HG02973 (cell line): Measurements from ENCODE around the gene B4GALT2.

Source experiments
- ATAC-seq: cut with Tn5 transposase; IDR thresholded peaks from one replicate; pipeline ENCODE4 v1.9.1; 2021; ENCODE audit warnings: moderate library complexity; ENCODE audit not compliant: unreplicated experiment

The B4GALT2 gene

GRCh38 chr1:43983253-43983899 is 4.4 kb downstream of the B4GALT2 start:
- ATAC-seq, result no peak

DNA sequence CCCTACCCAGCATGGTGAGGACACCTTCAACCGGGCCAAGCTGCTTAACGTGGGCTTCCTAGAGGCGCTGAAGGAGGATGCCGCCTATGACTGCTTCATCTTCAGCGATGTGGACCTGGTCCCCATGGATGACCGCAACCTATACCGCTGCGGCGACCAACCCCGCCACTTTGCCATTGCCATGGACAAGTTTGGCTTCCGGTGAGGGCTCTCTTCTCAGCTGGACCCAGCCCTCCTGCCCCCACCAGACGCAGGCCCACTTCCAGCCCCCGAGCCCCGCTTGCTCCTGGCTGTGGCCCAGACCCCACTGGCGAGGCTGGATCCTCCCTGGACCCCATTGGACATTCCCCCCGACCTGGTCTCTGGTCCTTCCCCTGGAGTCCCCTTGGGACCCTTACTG is 5.8 kb downstream of the B4GALT2 start:
- no peak for ATAC-seq

- ATAC-seq, result no peak
Measured at GRCh38 chr1:43985984-43986595, 7.1 kb downstream of the B4GALT2 start.

GRCh38 chr1:43986712-43987111 is 7.7 kb downstream of the B4GALT2 start:
- no peak for ATAC-seq

GRCh38 chr1:43987159-43987902 is 8.3 kb downstream of the B4GALT2 start:
- no peak for ATAC-seq

DNA sequence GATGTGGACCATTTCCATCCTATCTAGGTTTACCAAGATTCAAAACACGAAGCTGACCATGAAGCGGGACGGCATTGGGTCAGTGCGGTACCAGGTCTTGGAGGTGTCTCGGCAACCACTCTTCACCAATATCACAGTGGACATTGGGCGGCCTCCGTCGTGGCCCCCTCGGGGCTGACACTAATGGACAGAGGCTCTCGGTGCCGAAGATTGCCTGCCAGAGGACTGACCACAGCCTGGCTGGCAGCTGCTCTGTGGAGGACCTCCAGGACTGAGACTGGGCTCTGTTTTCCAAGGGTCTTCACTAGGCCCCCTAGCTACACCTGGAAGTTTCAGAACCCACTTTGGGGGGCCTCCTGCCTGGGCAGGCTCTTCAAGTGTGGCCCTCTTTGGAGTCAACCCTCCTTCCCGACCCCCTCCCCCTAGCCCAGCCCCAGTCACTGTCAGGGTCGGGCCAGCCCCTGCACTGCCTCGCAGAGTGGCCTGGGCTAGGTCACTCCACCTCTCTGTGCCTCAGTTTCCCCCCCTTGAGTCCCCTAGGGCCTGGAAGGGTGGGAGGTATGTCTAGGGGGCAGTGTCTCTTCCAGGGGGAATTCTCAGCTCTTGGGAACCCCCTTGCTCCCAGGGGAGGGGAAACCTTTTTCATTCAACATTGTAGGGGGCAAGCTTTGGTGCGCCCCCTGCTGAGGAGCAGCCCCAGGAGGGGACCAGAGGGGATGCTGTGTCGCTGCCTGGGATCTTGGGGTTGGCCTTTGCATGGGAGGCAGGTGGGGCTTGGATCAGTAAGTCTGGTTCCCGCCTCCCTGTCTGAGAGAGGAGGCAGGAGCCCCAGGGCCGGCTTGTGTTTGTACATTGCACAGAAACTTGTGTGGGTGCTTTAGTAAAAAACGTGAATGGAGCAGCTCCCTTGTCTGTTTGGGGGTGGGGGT is 11.5 kb downstream of the B4GALT2 start:
- no peak for ATAC-seq

DNA sequence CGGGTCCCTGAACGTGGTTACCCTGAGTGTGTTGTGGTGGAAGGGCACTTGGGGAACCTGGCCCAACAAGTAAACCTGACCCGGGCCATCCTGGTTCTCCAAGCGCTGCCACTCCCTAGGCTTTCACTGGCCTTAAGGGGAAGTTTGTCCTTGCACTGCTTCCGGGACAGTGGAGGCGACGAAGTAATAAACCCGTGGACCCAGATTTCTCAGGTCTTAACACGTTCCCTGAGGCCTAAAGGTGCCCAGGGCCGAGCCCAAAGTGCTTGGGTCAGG is 12.1 kb downstream of the B4GALT2 start:
- no peak for ATAC-seq

DNA sequence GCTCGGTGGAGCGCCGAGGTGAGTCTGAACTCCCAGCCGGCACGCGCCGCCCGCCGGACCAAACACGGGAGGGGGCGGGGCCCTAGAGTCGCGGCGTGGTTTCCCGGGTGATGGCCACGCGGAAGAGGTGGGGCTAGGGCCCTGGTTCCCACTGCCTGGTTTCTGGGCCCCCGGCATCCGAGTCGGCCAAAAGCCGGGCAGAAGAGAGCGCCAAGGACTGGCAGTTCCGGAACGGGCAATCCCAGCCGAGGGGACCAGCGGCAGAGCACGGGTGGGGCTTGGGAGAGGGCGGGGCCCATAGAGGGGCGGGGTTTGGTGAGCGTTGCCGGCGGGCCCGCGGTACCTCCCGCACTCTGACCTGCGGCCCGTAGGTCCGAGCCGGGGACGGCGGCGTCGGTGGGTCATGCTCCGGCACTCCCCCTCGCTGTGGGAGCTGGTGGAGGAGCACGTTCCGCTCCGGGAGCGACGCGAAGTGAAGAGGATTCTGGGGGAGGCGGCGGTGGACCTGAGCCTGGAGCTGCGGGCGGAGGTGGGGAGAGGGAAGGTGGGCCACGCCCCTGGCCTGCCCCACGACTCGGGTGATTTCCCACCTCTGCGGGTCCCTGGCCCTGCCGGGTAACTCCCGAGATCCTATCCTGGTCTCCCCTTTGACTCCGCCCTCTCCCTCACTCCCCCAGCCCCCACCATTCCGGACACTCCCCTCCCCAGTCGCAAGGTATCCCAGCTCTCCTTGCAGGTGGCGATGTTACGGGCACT is 12.6 kb downstream of the B4GALT2 start, which contains the start of gene CCDC24:
Gene CCDC24 (plus strand): TSS at position 124 of the 756 bp plus-strand sequence. CDS start 280 bp downstream, at position 404.
- peak; percentile 66 for ATAC-seq

- ATAC-seq, result no peak
Measured at GRCh38 chr1:43992232-43992995, 13.4 kb downstream of the B4GALT2 start.

DNA sequence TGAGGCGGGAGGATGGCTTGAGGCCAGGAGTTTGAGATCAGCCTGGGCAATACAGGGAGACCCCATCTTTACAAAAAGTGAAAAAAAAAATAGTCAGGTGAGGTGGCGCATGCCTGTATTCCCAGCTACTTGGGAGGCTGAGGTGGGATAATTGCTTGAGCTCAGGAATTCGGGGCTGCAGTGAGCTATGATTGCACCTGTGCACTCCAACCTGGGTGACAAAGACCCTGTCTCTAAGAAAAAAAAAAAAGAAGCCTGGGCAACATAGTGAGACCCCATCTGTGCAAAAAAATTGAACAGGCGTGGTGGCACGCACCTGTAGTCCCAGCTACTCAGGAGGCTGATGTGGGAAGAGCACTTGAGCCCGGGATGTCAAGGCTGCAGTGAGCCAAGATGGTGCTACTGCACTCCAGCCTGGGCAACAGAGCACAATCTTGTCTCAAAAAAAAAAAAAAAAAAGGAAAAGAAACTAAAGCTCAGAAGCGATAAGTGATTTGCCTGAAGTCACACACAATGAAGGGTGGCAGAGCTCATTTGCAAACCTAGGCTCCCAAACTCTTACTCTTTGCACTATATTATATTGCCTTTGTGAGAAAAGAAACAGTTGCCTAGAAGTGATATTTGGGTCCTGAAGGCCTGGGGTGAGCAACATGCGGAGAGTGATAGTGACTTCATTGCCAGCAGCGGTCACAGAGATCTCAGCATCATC is 14.3 kb downstream of the B4GALT2 start:
- ATAC-seq, result no peak

DNA sequence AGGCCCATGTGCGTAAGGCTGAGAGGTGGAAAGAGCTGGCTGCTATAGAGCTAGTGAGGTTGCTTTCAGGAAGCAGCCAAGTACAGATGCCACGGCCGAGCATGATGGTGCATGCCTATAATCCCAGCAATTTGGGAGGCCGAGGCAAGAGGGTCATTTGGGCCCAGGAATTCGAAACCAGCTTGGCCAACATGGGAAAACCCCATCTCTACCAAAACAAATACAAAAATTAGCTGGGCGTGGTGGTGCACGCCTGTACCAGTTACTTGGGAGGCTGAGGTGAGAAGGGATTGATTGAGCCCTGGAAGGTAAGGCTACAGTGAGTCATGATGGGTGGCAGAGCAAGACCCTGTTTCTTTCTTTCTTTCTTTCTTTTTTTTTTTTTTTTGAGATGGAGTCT is 15.1 kb downstream of the B4GALT2 start:
- ATAC-seq, result no peak

DNA sequence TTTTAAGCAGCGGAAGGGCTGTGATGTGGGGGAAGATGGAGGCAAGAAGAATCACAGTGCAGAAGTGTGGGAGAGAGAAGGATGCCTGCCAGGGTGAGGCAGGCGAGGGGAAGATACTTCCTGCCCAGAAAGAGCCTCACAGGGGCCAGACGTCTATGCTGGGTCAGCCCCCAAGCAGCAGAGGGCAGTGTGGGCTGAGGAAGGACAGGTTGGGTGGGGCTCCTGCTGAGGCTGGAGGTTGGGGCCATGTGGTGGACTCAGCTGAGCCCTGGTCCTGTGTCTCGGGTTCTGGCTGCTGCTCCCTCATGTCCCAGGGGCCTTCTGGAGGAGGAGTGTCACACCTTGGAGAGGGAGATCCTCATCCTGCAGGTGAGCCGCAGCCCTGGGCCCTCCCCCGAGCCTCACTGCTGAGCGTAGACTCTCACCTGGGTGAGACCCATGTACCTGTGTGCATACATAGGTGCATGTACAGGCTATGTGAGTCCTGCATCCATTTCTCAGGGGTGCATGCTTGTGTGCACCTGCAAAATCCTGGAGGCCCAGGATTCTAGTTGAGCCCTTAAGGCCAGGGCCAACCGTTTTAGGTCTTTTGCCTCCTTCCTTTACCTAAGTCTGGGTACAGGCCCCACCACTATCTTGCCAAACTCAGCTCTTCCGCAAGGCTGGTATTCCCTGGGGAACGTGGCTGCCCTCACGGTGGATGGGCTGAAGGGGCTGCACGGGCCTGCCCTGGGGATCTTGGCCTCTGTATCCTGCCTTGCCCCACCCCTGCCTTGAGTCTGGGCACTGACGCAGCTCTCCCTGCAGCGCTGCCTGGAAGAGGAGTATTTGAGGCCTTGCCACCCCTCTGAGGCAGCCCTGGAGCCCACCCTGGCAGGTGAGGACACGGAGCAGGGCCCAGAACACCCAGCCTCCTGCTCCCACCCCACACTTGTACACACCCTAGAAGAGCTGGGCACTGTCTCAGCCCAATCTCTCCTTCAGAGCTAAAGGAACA is 16.1 kb downstream of the B4GALT2 start:
- no peak for ATAC-seq

DNA sequence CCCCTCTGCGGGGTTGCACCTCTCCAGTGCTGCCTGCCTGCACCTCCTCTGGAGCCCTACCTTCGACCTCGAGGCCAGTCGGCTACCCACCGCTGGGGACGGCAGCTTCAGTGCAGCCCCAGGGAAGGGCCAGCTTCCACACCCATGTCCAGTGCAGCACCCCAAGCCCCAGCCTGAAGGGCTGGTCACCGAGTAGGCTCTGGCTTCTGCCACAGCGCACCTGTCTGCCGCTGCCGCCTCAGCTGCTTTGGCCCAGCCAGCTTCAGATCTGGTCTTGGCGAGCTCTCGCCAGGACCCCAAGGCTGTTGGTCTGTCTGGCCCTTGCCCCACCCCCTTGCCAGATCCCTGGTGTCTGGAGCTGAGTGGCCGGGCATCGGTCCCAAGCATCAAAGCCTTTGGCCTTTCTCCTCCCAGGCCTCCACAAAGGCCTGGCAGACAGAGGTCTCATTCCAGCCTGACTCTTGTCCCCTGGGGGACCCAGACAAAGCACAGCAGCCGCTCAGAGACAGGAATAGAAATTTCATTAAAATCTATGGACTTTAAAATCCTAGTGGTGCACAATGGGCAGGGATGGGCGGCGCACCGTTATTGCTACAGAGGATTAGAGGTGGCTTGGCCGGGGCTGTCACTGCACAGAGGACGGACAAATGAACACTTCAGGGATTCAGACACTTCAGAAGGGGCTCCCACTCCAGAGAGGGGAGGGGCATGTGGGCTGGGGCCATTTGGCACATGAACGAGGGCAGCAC is 17.1 kb downstream of the B4GALT2 start:
- ATAC-seq, result no peak

DNA sequence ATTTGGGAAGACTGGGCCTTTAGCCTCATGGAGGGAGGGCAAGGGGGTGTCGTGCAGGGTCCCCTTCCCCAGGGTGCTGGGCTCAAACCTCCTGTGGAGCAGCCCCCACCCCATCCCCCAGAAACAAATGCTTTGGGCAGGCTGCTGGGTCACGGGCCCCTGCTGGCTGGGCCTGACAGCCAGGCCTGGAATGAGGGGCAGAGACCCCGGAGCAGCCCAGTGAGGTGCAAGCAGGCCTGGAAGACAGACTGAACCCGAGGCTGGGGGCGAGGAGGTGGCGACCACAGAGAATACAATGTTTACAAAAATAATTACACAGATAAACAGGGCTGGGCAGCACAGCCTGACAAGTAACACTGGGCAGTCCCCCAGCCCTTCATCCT is 17.7 kb downstream of the B4GALT2 start:
- ATAC-seq, result no peak

DNA sequence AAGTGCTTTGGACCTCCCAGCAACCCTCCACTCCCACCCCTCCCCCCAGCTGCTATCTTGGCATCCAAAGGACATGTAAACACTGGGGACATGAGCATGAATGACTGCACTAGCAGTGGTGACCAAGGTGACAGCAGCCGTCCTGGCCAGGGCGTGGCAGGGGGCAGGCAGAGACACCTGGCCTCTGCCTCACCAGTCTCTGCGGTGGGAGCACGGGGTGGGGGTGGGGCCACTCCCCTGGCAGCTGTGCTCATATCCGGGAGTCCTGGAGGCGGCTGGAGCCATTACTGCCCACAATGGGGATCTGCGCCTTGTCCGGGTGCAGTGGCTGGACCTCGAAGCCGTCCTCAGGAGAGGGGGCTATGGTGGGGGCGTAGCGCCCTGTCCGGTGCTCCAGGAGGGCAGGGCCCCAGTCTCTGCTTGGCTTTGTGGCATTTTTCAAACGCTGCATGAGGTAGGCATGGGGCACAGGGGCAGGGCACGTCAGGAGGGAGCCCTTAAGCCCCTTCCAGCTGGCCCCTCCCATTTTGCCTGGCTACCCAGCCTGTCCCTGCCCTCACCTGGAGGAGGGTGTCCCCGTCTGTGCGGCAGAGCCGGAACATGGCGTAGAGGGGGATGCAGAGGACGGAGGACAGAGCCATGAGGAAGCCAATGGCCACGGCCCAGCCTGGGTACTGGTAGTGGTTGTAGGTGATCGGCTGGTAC is 18.4 kb downstream of the B4GALT2 start:
- ATAC-seq, result no peak

GRCh38 chr1:43998000-43998378 is 19.0 kb downstream of the B4GALT2 start:
- no peak for ATAC-seq

DNA sequence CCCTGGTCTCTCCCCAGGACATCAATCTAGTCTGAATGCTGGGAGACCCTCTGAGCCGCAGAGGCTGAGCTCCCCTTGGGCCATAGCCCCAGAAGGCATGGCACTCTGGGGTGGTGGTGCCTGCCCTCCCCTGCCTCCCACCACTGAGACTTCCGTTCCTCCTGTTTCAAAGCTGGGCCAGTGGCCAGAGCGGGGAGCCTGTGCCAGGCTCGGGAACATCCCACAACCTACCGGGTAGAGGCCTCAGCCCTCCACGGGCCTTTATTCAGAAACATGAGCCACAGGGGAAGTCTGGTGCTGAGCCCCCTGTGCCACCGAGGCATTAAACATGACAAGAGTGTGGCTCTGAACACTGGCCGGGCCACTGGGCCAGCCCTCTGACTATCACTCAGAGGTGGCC is 20.4 kb downstream of the B4GALT2 start:
- no peak for ATAC-seq
